Neural progenitor cell (in vitro differentiated cells): ENCODE measurements around the gene HDAC7.
A peak's percentile ranks its signal among the peaks of the same experiment; 100 is the strongest.

ENCODE experiments used
- CTCF ChIP-seq: fragments of 200-600 bp; sonication (generic); IDR thresholded peaks from 2 replicates; pipeline ENCODE4 v1.5.1; 2017; ENCODE audit warnings: antibody characterized with exemption, mild to moderate bottlenecking
- EZH2 ChIP-seq: fragments of 200-600 bp; sonication (generic); IDR thresholded peaks from 2 replicates; pipeline ENCODE4 v1.6.1; 2017; ENCODE audit warnings: antibody characterized with exemption, mild to moderate bottlenecking, moderate library complexity

- peak; percentile 52 for TF ChIP-seq CTCF
- no peak for TF ChIP-seq EZH2
Measured at GRCh38 chr12:47744005-47744651, 75.6 kb downstream of the HDAC7 start.
